ENCODE measurements around the gene LITAF. TPM values are rescaled to one million over a fixed set of nuclear protein-coding genes. Genes with fewer than 3 reads are reported as not detected.
A peak's percentile ranks its signal among the peaks of the same experiment; 100 is the strongest.
"Not testable (repeated sequence)": the region's sequence is repeated elsewhere in the genome, so short reads cannot be mapped to it uniquely, and the experiment has no call there.

LITAF gene
- polyA plus RNA-seq, 3 donors = 67.9 to 118 (median 69.0) TPM

- Mint-ChIP-seq H3K27ac (peak overlapping the region in 4 of 7 donors; percentile 6 to 54 (median 25)), H3K4me3 (no peak overlapping the region), H3K36me3 (peaks cover 0 to 3% of the 10 kb centered on the region in 2 donors), H3K4me1 (peaks cover 34% of the 10 kb centered on the region), H3K27me3 (ENCODE audit: low read depth in 3 of 3) (peaks cover 0 to 12% (median 6%) of the 10 kb centered on the region in 3 donors), H3K9me3 (no peaks in the 10 kb centered on the region)
- H3K9ac ChIP-seq (ENCODE audit: insufficient read depth, low read length, poor library complexity, severe bottlenecking) = no peak overlapping the region
- peaks cover 33 to 34% of the 10 kb centered on the region in 2 donors for H3K4me1 ChIP-seq (ENCODE audit: control insufficient read depth in 1 of 2, insufficient read depth in 2 of 2, low read length in 2 of 2)
- TF ChIP-seq, protein P1, sequence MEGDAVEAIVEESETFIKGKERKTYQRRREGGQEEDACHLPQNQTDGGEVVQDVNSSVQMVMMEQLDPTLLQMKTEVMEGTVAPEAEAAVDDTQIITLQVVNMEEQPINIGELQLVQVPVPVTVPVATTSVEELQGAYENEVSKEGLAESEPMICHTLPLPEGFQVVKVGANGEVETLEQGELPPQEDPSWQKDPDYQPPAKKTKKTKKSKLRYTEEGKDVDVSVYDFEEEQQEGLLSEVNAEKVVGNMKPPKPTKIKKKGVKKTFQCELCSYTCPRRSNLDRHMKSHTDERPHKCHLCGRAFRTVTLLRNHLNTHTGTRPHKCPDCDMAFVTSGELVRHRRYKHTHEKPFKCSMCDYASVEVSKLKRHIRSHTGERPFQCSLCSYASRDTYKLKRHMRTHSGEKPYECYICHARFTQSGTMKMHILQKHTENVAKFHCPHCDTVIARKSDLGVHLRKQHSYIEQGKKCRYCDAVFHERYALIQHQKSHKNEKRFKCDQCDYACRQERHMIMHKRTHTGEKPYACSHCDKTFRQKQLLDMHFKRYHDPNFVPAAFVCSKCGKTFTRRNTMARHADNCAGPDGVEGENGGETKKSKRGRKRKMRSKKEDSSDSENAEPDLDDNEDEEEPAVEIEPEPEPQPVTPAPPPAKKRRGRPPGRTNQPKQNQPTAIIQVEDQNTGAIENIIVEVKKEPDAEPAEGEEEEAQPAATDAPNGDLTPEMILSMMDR (IDR thresholded peaks at IDR 0.05) = no peak
- no peaks in the 10 kb centered on the region for H3K79me2 ChIP-seq (ENCODE audit: insufficient read depth, low read length)
- 66% methylated on average over 20 of the region's 21 CpGs for WGBS (ENCODE audit: insufficient coverage)
- no peak overlapping the region for H3K27ac ChIP-seq (ENCODE audit: low read depth in 1 of 2, low read length in 2 of 2)
- no peaks in the 10 kb centered on the region for H3K27me3 ChIP-seq (ENCODE audit: control insufficient read depth in 2 of 2, insufficient read depth in 2 of 2, low read length in 2 of 2)
- no peak overlapping the region for H3K4me3 ChIP-seq (replicated peaks in 1 of 3; ENCODE audit: low read depth in 2 of 3, low read length in 3 of 3)
- no peak overlapping the region for H3K4me2 ChIP-seq (replicated peaks; ENCODE audit: extremely low read depth, low read length, poor library complexity, severe bottlenecking)
- no peaks in the 10 kb centered on the region for H3K36me3 ChIP-seq (replicated peaks in 1 of 2; ENCODE audit: control insufficient read depth in 1 of 2, insufficient read depth in 2 of 2, low read length in 2 of 2)
- peak in 1 of 3 donors; percentile 48 for DNase-seq
- intact Hi-C loops (cut with micrococcal nuclease) = no loop called here
- H3K9me3 ChIP-seq (replicated peaks in 1 of 2; ENCODE audit: control insufficient read depth in 1 of 2, insufficient read depth in 1 of 2, low read length in 2 of 2) = no peaks in the 10 kb centered on the region
- no peak overlapping the region for H2AFZ ChIP-seq (ENCODE audit: insufficient read depth, low read depth, low read length, poor library complexity, severe bottlenecking)
- no peaks in the 10 kb centered on the region for H4K20me1 ChIP-seq (ENCODE audit: insufficient read depth, low read length)
Observed at GRCh38 chr16:11604783-11605563, 18.3 kb upstream of the LITAF start.

- H4K20me1 ChIP-seq (ENCODE audit: insufficient read depth, low read length); H3K27ac ChIP-seq (ENCODE audit: low read depth in 1 of 2, low read length in 2 of 2); H3K36me3 Mint-ChIP-seq; H3K4me3 ChIP-seq (replicated peaks in 1 of 3; ENCODE audit: low read depth in 2 of 3, low read length in 3 of 3); H3K36me3 ChIP-seq (replicated peaks in 1 of 2; ENCODE audit: control insufficient read depth in 1 of 2, insufficient read depth in 2 of 2, low read length in 2 of 2); H2AFZ ChIP-seq (ENCODE audit: insufficient read depth, low read depth, low read length, poor library complexity, severe bottlenecking); H3K4me2 ChIP-seq (replicated peaks; ENCODE audit: extremely low read depth, low read length, poor library complexity, severe bottlenecking); H3K27me3 ChIP-seq (ENCODE audit: control insufficient read depth in 2 of 2, insufficient read depth in 2 of 2, low read length in 2 of 2); DNase-seq; H3K27ac Mint-ChIP-seq; H3K4me3 Mint-ChIP-seq; H3K79me2 ChIP-seq (ENCODE audit: insufficient read depth, low read length); H3K9me3 Mint-ChIP-seq; intact Hi-C loops (cut with micrococcal nuclease); H3K9ac ChIP-seq (ENCODE audit: insufficient read depth, low read length, poor library complexity, severe bottlenecking); H3K9me3 ChIP-seq (replicated peaks in 1 of 2; ENCODE audit: control insufficient read depth in 1 of 2, insufficient read depth in 1 of 2, low read length in 2 of 2): not testable (repeated sequence)
- Mint-ChIP-seq H3K27me3 (ENCODE audit: low read depth in 3 of 3) (peaks cover 0 to 12% (median 10%) of the 10 kb centered on the region in 3 donors), H3K4me1 (peaks cover 33% of the 10 kb centered on the region)
- peaks cover 33 to 34% of the 10 kb centered on the region in 2 donors for H3K4me1 ChIP-seq (ENCODE audit: control insufficient read depth in 1 of 2, insufficient read depth in 2 of 2, low read length in 2 of 2)
- 100% methylated on average over 2 of the region's 4 CpGs for WGBS (ENCODE audit: insufficient coverage)
Observed at GRCh38 chr16:11604296-11604695, 17.6 kb upstream of the LITAF start.

Data from CD14-positive monocyte (primary cell).